ENCODE data around the gene ANGPTL2.

ANGPTL2 gene

GRCh38 chr9:127091526-127091925 lies 30.9 kb downstream of the ANGPTL2 start:
- TF ChIP-seq, protein P1, sequence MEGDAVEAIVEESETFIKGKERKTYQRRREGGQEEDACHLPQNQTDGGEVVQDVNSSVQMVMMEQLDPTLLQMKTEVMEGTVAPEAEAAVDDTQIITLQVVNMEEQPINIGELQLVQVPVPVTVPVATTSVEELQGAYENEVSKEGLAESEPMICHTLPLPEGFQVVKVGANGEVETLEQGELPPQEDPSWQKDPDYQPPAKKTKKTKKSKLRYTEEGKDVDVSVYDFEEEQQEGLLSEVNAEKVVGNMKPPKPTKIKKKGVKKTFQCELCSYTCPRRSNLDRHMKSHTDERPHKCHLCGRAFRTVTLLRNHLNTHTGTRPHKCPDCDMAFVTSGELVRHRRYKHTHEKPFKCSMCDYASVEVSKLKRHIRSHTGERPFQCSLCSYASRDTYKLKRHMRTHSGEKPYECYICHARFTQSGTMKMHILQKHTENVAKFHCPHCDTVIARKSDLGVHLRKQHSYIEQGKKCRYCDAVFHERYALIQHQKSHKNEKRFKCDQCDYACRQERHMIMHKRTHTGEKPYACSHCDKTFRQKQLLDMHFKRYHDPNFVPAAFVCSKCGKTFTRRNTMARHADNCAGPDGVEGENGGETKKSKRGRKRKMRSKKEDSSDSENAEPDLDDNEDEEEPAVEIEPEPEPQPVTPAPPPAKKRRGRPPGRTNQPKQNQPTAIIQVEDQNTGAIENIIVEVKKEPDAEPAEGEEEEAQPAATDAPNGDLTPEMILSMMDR (IDR thresholded peaks at IDR 0.05; ENCODE audit: insufficient read depth, low read length, missing control alignments), result no peak
- ChIA-PET POLR2A (no interaction called here), CTCF (interaction anchor here (0.8 to 1.5 kb wide), 3 partner anchors 18 to 109 kb away, joined by 3 read pairs; no protein-coding TSS in a partner anchor)
- no peak for DNase-seq (ENCODE audit: low read depth, low spot score)
- H3K4me3 ChIP-seq (ENCODE audit: low read depth, low read length), result no peak overlapping the region

DNA sequence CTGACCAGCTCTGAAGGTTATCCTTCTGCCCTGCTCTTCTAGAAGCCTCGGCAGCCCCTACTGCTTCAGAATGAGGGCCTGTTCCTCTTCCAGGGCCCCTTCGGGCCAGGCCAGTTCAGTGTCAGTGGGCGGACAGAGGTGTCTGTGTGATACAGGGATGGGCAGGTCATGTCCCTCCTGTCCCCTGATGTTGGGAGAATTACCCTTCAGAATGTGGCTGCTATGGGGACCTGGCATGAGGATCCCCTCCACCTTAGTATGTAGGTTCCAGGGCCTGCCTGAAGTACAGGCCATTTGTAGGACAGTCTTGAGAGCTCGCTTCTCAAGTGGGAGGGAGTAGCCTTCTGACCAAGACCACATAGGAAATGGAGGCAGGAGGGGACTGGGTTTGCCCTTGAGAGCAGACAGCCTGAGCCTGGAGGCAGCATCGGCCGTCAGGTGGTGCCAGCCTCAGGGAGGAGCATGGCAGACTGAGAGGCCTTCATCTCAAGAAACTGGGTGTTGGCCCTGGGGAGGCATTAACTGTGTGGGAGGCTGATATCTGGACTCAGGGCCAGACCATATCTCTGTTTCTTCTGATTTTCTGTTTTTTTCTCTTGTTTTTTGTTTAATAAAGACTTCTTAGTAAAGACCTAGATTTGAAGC lies 32.0 kb downstream of the ANGPTL2 start:
- H3K4me3 ChIP-seq (ENCODE audit: low read depth, low read length), result no peak overlapping the region
- POLR2A ChIA-PET, result no interaction called here
- CTCF ChIA-PET, result interaction anchor here (0.8 to 1.5 kb wide), 2 partner anchors 108 to 110 kb away, joined by 3 read pairs; no protein-coding TSS in a partner anchor
- TF ChIP-seq, protein P1 (IDR thresholded peaks at IDR 0.05; ENCODE audit: insufficient read depth, low read length, missing control alignments), result no peak
- no peak for DNase-seq (ENCODE audit: low read depth, low spot score)

- ChIA-PET POLR2A (no interaction called here), CTCF (interaction anchor here (1.6 kb wide), 1 partner anchor 32 kb away, joined by 5 read pairs; no protein-coding TSS in a partner anchor)
- TF ChIP-seq, protein P1 (IDR thresholded peaks at IDR 0.05; ENCODE audit: insufficient read depth, low read length, missing control alignments), result no peak
- DNase-seq (ENCODE audit: low read depth, low spot score), result no peak
- H3K4me3 ChIP-seq (ENCODE audit: low read depth, low read length), result no peak overlapping the region
These were observed 32.8 kb downstream of the ANGPTL2 start for GRCh38 chr9:127089631-127090081.

GRCh38 chr9:127088724-127089615 lies 33.5 kb downstream of the ANGPTL2 start:
- no peak for DNase-seq (ENCODE audit: low read depth, low spot score)
- TF ChIP-seq, protein P1 (IDR thresholded peaks at IDR 0.05; ENCODE audit: insufficient read depth, low read length, missing control alignments), result no peak
- CTCF ChIA-PET, result interaction anchor here (1.6 kb wide), 1 partner anchor 31 kb away, joined by 5 read pairs; no protein-coding TSS in a partner anchor
- H3K4me3 ChIP-seq (ENCODE audit: low read depth, low read length), result no peak overlapping the region
- POLR2A ChIA-PET, result no interaction called here

- TF ChIP-seq, protein P1 (IDR thresholded peaks at IDR 0.05; ENCODE audit: insufficient read depth, low read length, missing control alignments), result no peak
- ChIA-PET POLR2A (no interaction called here), CTCF (interaction anchor here (1.6 kb wide), 1 partner anchor 30 kb away, joined by 5 read pairs; no protein-coding TSS in a partner anchor)
- no peak for DNase-seq (ENCODE audit: low read depth, low spot score)
- H3K4me3 ChIP-seq (ENCODE audit: low read depth, low read length), result no peak overlapping the region
These were observed 34.6 kb downstream of the ANGPTL2 start for GRCh38 chr9:127087836-127088235.

GRCh38 chr9:127087411-127087810 lies 35.0 kb downstream of the ANGPTL2 start:
- DNase-seq (ENCODE audit: low read depth, low spot score), result no peak
- TF ChIP-seq, protein P1 (IDR thresholded peaks at IDR 0.05; ENCODE audit: insufficient read depth, low read length, missing control alignments), result no peak
- ChIA-PET CTCF (no interaction called here), POLR2A (no interaction called here)
- no peak overlapping the region for H3K4me3 ChIP-seq (ENCODE audit: low read depth, low read length)

All from AG04449 (cell line).